GM12891 (cell line): Measurements from ENCODE around the gene NDUFA11.

Experiments
- POLR2A ChIP-seq: IDR thresholded peaks from 2 replicates; pipeline ENCODE4 v1.6.1; 2011; ENCODE audit warnings: low read depth, low read length, control low read depth
- POLR2AphosphoS5 ChIP-seq: IDR thresholded peaks from 2 replicates; pipeline ENCODE4 v1.6.1; 2011; ENCODE audit warnings: low read depth, low read length, control low read depth
- POU2F2 ChIP-seq: IDR thresholded peaks from 2 replicates; pipeline ENCODE4 v1.6.1; 2011; ENCODE audit warnings: low read depth, mild to moderate bottlenecking, control low read depth, low read length, moderate library complexity
- SPI1 ChIP-seq: IDR thresholded peaks from 2 replicates; pipeline ENCODE4 v1.6.1; 2011; ENCODE audit warnings: low read depth, low read length, control low read depth
- TAF1 ChIP-seq: IDR thresholded peaks from 2 replicates; pipeline ENCODE4 v1.6.1; 2011; ENCODE audit warnings: low read depth, low read length, control low read depth

GRCh38 chr19:5899728-5900526 lies 3.7 kb downstream of the NDUFA11 start:
- TF ChIP-seq TAF1: no peak
- no peak for TF ChIP-seq POLR2A
- TF ChIP-seq POLR2AphosphoS5: no peak
- TF ChIP-seq POU2F2: no peak
- no peak for TF ChIP-seq SPI1
